Epithelial cell of esophagus (primary cell): ENCODE measurements around the gene RNU1-3.
"Not testable (repeated sequence)": the region's sequence is repeated elsewhere in the genome, so short reads cannot be mapped to it uniquely, and the experiment has no call there.

Source experiments
- DNase-seq: peaks from one replicate; pipeline ENCODE4 v3.0.0; 2010; ENCODE audit warnings: low read depth
- H3K4me3 ChIP-seq: 2 replicates; pipeline ENCODE4 v1.5.1; 2011; ENCODE audit warnings: mild to moderate bottlenecking, low read length, control low read depth
- CTCF ChIP-seq: IDR thresholded peaks from 2 replicates; pipeline ENCODE4 v1.5.1; 2011; ENCODE audit warnings: low read depth, mild to moderate bottlenecking, low read length, control low read depth, inconsistent platforms; ENCODE audit not compliant: insufficient read depth; ENCODE audit errors: missing control alignments

The RNU1-3 gene

GRCh38 chr1:16666502-16667413 is at the start of gene RNU1-3:
Gene RNU1-3, minus strand, starts transcription at chr1:16666948.
- not testable (repeated sequence) for DNase-seq, H3K4me3 ChIP-seq

GRCh38 chr1:16713480-16713879 is 46.7 kb upstream of the RNU1-3 start:
- not testable (repeated sequence) for DNase-seq, H3K4me3 ChIP-seq

GRCh38 chr1:16712984-16713383 is 46.2 kb upstream of the RNU1-3 start:
- not testable (repeated sequence) for DNase-seq, H3K4me3 ChIP-seq

- not testable (repeated sequence) for H3K4me3 ChIP-seq, DNase-seq
Observed at GRCh38 chr1:16712582-16712981, 45.8 kb upstream of the RNU1-3 start.

- H3K4me3 ChIP-seq, DNase-seq: not testable (repeated sequence)
Observed at GRCh38 chr1:16712131-16712530, 45.4 kb upstream of the RNU1-3 start.

GRCh38 chr1:16710618-16711017 is 43.9 kb upstream of the RNU1-3 start:
- H3K4me3 ChIP-seq, DNase-seq: not testable (repeated sequence)

- not testable (repeated sequence) for H3K4me3 ChIP-seq
- TF ChIP-seq CTCF = peak; percentile 55
- DNase-seq = peak; percentile 36
Observed at GRCh38 chr1:16709659-16710087, 42.9 kb upstream of the RNU1-3 start.

- not testable (repeated sequence) for H3K4me3 ChIP-seq, DNase-seq
Observed at GRCh38 chr1:16708704-16709103, 42.0 kb upstream of the RNU1-3 start.

- DNase-seq, H3K4me3 ChIP-seq: not testable (repeated sequence)
Observed at GRCh38 chr1:16707130-16708093, 40.7 kb upstream of the RNU1-3 start.

- not testable (repeated sequence) for DNase-seq
Observed at GRCh38 chr1:16706302-16706701, 39.6 kb upstream of the RNU1-3 start.

GRCh38 chr1:16704502-16705100 is 37.9 kb upstream of the RNU1-3 start:
- not testable (repeated sequence) for DNase-seq, H3K4me3 ChIP-seq

More at GRCh38 chr1:16706302-16706701, 39.6 kb upstream of the RNU1-3 start:
- H3K4me3 ChIP-seq = not testable (repeated sequence)

GRCh38 chr1:16704076-16704475 is 37.3 kb upstream of the RNU1-3 start:
- DNase-seq, H3K4me3 ChIP-seq: not testable (repeated sequence)

- not testable (repeated sequence) for DNase-seq, H3K4me3 ChIP-seq
Observed at GRCh38 chr1:16703602-16704001, 36.9 kb upstream of the RNU1-3 start.

- not testable (repeated sequence) for DNase-seq, H3K4me3 ChIP-seq
Observed at GRCh38 chr1:16703141-16703540, 36.4 kb upstream of the RNU1-3 start.

GRCh38 chr1:16702280-16702679 is 35.5 kb upstream of the RNU1-3 start:
- not testable (repeated sequence) for DNase-seq, H3K4me3 ChIP-seq

GRCh38 chr1:16701189-16701588 is 34.4 kb upstream of the RNU1-3 start:
- DNase-seq, H3K4me3 ChIP-seq: not testable (repeated sequence)

- not testable (repeated sequence) for H3K4me3 ChIP-seq, DNase-seq
Observed at GRCh38 chr1:16700138-16700895, 33.6 kb upstream of the RNU1-3 start.
